IMR-90 (cell line): ENCODE data around the gene NOS1AP. TPM values are rescaled to one million over a fixed set of nuclear protein-coding genes. Genes with fewer than 3 reads are reported as not detected.

Experiments used
- ATAC-seq: fragments of 200-7000 bp; cut with Tn5 transposase; 2 replicates; pipeline ENCODE4 v1.9.1; 2020; ENCODE audit warnings: low read depth, mild to moderate bottlenecking, moderate library complexity
- BruUV-seq: library from RNA; stranded (reverse); fragments of 400-500 nt; replicated peaks from 2 replicates; lab custom pipeline; 2021; lab: Mats Ljungman, UMichigan
- CTCF ChIA-PET: fragments of 300-600 bp; formaldehyde crosslinking; extraction: SDS; loops from one replicate; lab custom pipeline; 2021; ENCODE audit warnings: antibody characterized with exemption; lab: Yijun Ruan, JAX
- POLR2A ChIA-PET: fragments of 300-600 bp; sonication (Branson Sonifier 250); formaldehyde crosslinking; loops from one replicate; lab custom pipeline; 2022; ENCODE audit warnings: antibody characterized with exemption; ENCODE audit not compliant: unreplicated experiment; lab: Charles Lee
- DNase-seq: peaks from one replicate; pipeline ENCODE4 v3.0.0; 2013
- H2AFZ ChIP-seq: replicated peaks from 2 replicates; pipeline ENCODE3; 2013; ENCODE audit warnings: low read length, mild to moderate bottlenecking; ENCODE audit not compliant: poor library complexity
- H2AK5ac ChIP-seq: 2 replicates; pipeline ENCODE4 v1.6.1; 2013; ENCODE audit warnings: low read depth, low read length, inconsistent platforms
- H2AK9ac ChIP-seq: replicated peaks from 2 replicates; pipeline ENCODE3; 2013; ENCODE audit warnings: mild to moderate bottlenecking, low read depth, low read length, moderate library complexity; ENCODE audit not compliant: poor library complexity
- H2BK120ac ChIP-seq: 2 replicates; pipeline ENCODE4 v1.6.1; 2013; ENCODE audit warnings: low read depth, low read length, inconsistent platforms
- H2BK15ac ChIP-seq: 3 replicates; pipeline ENCODE4 v1.6.1; 2013; ENCODE audit warnings: low read depth, low read length, inconsistent platforms
- H2BK20ac ChIP-seq: 2 replicates; pipeline ENCODE4 v1.6.1; 2013; ENCODE audit warnings: low read depth, mild to moderate bottlenecking, inconsistent platforms, low read length, moderate library complexity
- H2BK5ac ChIP-seq: 2 replicates; pipeline ENCODE4 v1.6.1; 2013; ENCODE audit warnings: mild to moderate bottlenecking, low read depth, low read length, inconsistent platforms; ENCODE audit not compliant: poor library complexity, severe bottlenecking
- H3K14ac ChIP-seq: replicated peaks from 2 replicates; pipeline ENCODE4 v1.6.1; 2013; ENCODE audit warnings: low read depth, low read length, inconsistent platforms
- H3K18ac ChIP-seq: 2 replicates; pipeline ENCODE4 v1.6.1; 2013; ENCODE audit warnings: low read depth, low read length, control low read depth
- H3K23ac ChIP-seq: 2 replicates; pipeline ENCODE4 v1.6.1; 2013; ENCODE audit warnings: low read depth, low read length, inconsistent platforms
- H3K27ac ChIP-seq: 2 replicates; pipeline ENCODE4 v1.5.1; 2013; ENCODE audit warnings: mild to moderate bottlenecking, control low read depth, low read length; ENCODE audit not compliant: insufficient read depth
- H3K27me3 ChIP-seq: 2 replicates; pipeline ENCODE4 v1.6.1; 2013; ENCODE audit warnings: low read length; ENCODE audit not compliant: control insufficient read depth, insufficient read depth
- H3K36me3 ChIP-seq: 2 replicates; pipeline ENCODE4 v1.6.1; 2013; ENCODE audit warnings: low read length, mixed read lengths; ENCODE audit not compliant: control insufficient read depth, insufficient read depth
- H3K4ac ChIP-seq: 2 replicates; pipeline ENCODE4 v1.6.1; 2013; ENCODE audit warnings: low read depth, low read length, inconsistent platforms
- H3K4me1 ChIP-seq: 2 replicates; pipeline ENCODE4 v1.6.1; 2013; ENCODE audit warnings: low read length, mixed read lengths; ENCODE audit not compliant: control insufficient read depth, insufficient read depth
- H3K4me2 ChIP-seq: 2 replicates; pipeline ENCODE4 v1.6.1; 2013; ENCODE audit warnings: low read depth, mild to moderate bottlenecking, control low read depth, low read length, moderate library complexity
- H3K4me3 ChIP-seq: 2 replicates; pipeline ENCODE4 v1.5.1; 2013; ENCODE audit warnings: low read depth, mild to moderate bottlenecking, control low read depth, low read length, moderate library complexity; ENCODE audit not compliant: insufficient read depth
- H3K56ac ChIP-seq: 2 replicates; pipeline ENCODE4 v1.6.1; 2013; ENCODE audit warnings: low read length, inconsistent platforms; ENCODE audit not compliant: insufficient read depth; ENCODE audit errors: extremely low read depth
- H3K79me1 ChIP-seq, 2 experiments: 2 replicates each; pipeline ENCODE4 v1.6.1; 2013; ENCODE audit warnings: low read length in 2 of 2, inconsistent platforms in 1 of 2, low read depth in 1 of 2
- H3K9ac ChIP-seq: 2 replicates; pipeline ENCODE4 v1.6.1; 2013; ENCODE audit warnings: low read depth, low read length, control low read depth
- H3K9me1 ChIP-seq: 2 replicates; pipeline ENCODE4 v1.6.1; 2013; ENCODE audit warnings: low read length, inconsistent platforms; ENCODE audit not compliant: insufficient read depth
- H3K9me3 ChIP-seq: 2 replicates; pipeline ENCODE4 v1.6.1; 2013; ENCODE audit warnings: low read length; ENCODE audit not compliant: control insufficient read depth, insufficient read depth
- H4K20me1 ChIP-seq: 2 replicates; pipeline ENCODE4 v1.6.1; 2013; ENCODE audit warnings: low read length, inconsistent platforms; ENCODE audit not compliant: insufficient read depth
- H4K5ac ChIP-seq: 2 replicates; pipeline ENCODE4 v1.6.1; 2013; ENCODE audit warnings: mild to moderate bottlenecking, low read depth, low read length, control low read depth
- H4K8ac ChIP-seq, 2 experiments: 2 replicates each; pipeline ENCODE4 v1.6.1; 2013; ENCODE audit warnings: low read depth in 2 of 2, low read length in 2 of 2, control low read depth in 1 of 2, inconsistent platforms in 1 of 2
- H4K91ac ChIP-seq: 2 replicates; pipeline ENCODE4 v1.6.1; 2013; ENCODE audit warnings: low read depth, low read length, inconsistent platforms; ENCODE audit not compliant: insufficient read depth
- CEBPB ChIP-seq: IDR thresholded peaks from 2 replicates; pipeline ENCODE4 v1.6.1; 2012; ENCODE audit warnings: low read depth, low read length, improper control_type of control experiment
- CHD1 ChIP-seq: IDR thresholded peaks from 2 replicates; pipeline ENCODE4 v1.6.1; 2012; ENCODE audit warnings: low read depth, low read length, improper control_type of control experiment
- MAZ ChIP-seq: IDR thresholded peaks from 2 replicates; pipeline ENCODE4 v1.6.1; 2012; ENCODE audit warnings: low read depth, mild to moderate bottlenecking, low read length, improper control_type of control experiment, moderate library complexity, borderline replicate concordance
- POLR2A ChIP-seq: IDR thresholded peaks from 2 replicates; pipeline ENCODE4 v1.6.1; 2012; ENCODE audit warnings: mild to moderate bottlenecking, low read depth, low read length
- RFX5 ChIP-seq: IDR thresholded peaks from 2 replicates; pipeline ENCODE4 v1.8.0; 2012; ENCODE audit warnings: low read depth, mild to moderate bottlenecking, low read length, moderate library complexity
- WGBS, 2 experiments: methylation state at CpG; one replicate each; pipeline versions ENCODE4 v1.1.5 to v1.1.7; 2013; ENCODE audit warnings: missing lambda C conversion rate in 2 of 2; ENCODE audit not compliant: insufficient read length in 1 of 2; ENCODE audit errors: extremely low coverage in 2 of 2; 5-methylcytosine and 5-hydroxymethylcytosine counted together
- dilution Hi-C: fragments of 300-500 bp; cut with HindIII; formaldehyde crosslinking; loops from one replicate; pipeline ENCODE4 v1.14.3; 2018; ENCODE audit warnings: low sequenced_read_pairs; ENCODE audit not compliant: unreplicated experiment
- in situ Hi-C: fragments of 300-500 bp; cut with MboI; formaldehyde crosslinking; loops from 3 replicates; pipeline ENCODE4 v1.14.3; 2019; ENCODE audit warnings: low sequenced_read_pairs, inconsistent platforms, mixed read lengths
- intact Hi-C: fragments of 100-400 bp; cut with micrococcal nuclease; formaldehyde crosslinking; loops from 2 replicates; pipeline ENCODE4 v1.10.0; 2022
- polyA plus RNA-seq, 3 experiments: library from polyadenylated mRNA; depleted of rRNA; stranded (reverse); fragments of >200 nt; gene quantifications; 2 replicates each; pipeline ENCODE4 v1.2.3, GENCODE V29; 2012; ENCODE audit warnings: low replicate concordance in 1 of 3
- total RNA-seq: library from RNA; depleted of rRNA; stranded (reverse); fragments of >200 nt; gene quantifications from 2 replicates; pipeline ENCODE4 v1.2.3, GENCODE V29; 2012
- TF ChIP-seq, protein P1 (sequence below): fragments of 150-350 bp; IDR thresholded peaks from 2 replicates; pipeline ENCODE4 v1.6.1; 2016; ENCODE audit warnings: low read depth, mild to moderate bottlenecking, low read length, moderate library complexity, borderline replicate concordance
- TF ChIP-seq, protein P2 (sequence below): conservative IDR thresholded peaks from 2 replicates; pipeline ENCODE4 v1.5.1; 2012; ENCODE audit warnings: mild to moderate bottlenecking, low read depth, low read length, improper control_type of control experiment

The NOS1AP gene
- total and polyA plus RNA-seq, 2 of the 4 experiments (the other 2 are of a cell fraction) = 0.18 to 0.19 TPM

DNA sequence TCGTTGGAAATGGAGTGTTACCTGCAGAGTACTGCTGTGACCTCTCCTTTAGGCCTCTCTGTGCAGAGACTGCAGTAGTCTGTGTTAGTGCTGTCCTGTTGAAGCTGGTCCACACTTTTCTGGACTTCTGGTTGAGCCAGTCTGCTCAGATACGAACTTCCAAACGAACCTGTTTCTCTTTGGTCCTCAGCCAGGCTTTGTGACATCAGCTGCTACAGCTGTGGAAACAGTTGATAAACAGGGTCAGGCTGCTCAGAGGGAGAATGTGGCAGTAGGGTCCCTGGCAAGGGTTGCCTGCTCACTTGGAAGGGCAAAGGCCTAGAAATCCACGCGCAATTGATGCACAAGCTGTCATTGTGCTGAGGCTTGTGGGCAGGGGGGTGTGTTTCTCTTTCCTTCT, 98.8 kb downstream of the NOS1AP start:
- ChIA-PET POLR2A (no interaction called here), CTCF (no interaction called here)
- no peak overlapping the region for H3K4ac ChIP-seq
- DNase-seq = no peak
- no peaks in the 10 kb centered on the region for H3K9me1 ChIP-seq
- no peak overlapping the region for H2BK15ac ChIP-seq
- 40% methylated on average over 1 of the region's 5 CpGs; no CpG with 5 or more reads in 1 of the 2 experiments for WGBS, 2 experiments
- BruUV-seq = no TSS peak
- no peak for ATAC-seq
- no peak overlapping the region for H2AK9ac ChIP-seq
- H3K27ac ChIP-seq = no peak overlapping the region
- H4K8ac ChIP-seq = no peak overlapping the region
- no peaks in the 10 kb centered on the region for H3K4me1 ChIP-seq
- H2AFZ ChIP-seq = no peak overlapping the region
- no peak overlapping the region for H3K4me2 ChIP-seq
- no peaks in the 10 kb centered on the region for H4K20me1 ChIP-seq
- H3K79me1 ChIP-seq = no peaks in the 10 kb centered on the region
- no peak overlapping the region for H3K4me3 ChIP-seq
- intact Hi-C loops = no loop called here
- no peaks in the 10 kb centered on the region for H3K36me3 ChIP-seq
- H3K18ac ChIP-seq = no peak overlapping the region
- peaks cover 14% of the 10 kb centered on the region for H3K27me3 ChIP-seq
- no peak overlapping the region for H3K9ac ChIP-seq
- H4K91ac ChIP-seq = no peak overlapping the region
- H3K23ac ChIP-seq = no peak overlapping the region
- in situ Hi-C loops = no loop called here
- H3K56ac ChIP-seq = no peak overlapping the region
- H3K9me3 ChIP-seq = no peaks in the 10 kb centered on the region
- no peak overlapping the region for H2BK120ac ChIP-seq
- H2AK5ac ChIP-seq = no peak overlapping the region
- no peak for TF ChIP-seq MAZ
- no peak for TF ChIP-seq CEBPB
- TF ChIP-seq, protein P1, sequence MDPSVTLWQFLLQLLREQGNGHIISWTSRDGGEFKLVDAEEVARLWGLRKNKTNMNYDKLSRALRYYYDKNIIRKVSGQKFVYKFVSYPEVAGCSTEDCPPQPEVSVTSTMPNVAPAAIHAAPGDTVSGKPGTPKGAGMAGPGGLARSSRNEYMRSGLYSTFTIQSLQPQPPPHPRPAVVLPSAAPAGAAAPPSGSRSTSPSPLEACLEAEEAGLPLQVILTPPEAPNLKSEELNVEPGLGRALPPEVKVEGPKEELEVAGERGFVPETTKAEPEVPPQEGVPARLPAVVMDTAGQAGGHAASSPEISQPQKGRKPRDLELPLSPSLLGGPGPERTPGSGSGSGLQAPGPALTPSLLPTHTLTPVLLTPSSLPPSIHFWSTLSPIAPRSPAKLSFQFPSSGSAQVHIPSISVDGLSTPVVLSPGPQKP = no peak
- TF ChIP-seq RFX5 = no peak
- no peak for TF ChIP-seq CHD1
- TF ChIP-seq, protein P2, sequence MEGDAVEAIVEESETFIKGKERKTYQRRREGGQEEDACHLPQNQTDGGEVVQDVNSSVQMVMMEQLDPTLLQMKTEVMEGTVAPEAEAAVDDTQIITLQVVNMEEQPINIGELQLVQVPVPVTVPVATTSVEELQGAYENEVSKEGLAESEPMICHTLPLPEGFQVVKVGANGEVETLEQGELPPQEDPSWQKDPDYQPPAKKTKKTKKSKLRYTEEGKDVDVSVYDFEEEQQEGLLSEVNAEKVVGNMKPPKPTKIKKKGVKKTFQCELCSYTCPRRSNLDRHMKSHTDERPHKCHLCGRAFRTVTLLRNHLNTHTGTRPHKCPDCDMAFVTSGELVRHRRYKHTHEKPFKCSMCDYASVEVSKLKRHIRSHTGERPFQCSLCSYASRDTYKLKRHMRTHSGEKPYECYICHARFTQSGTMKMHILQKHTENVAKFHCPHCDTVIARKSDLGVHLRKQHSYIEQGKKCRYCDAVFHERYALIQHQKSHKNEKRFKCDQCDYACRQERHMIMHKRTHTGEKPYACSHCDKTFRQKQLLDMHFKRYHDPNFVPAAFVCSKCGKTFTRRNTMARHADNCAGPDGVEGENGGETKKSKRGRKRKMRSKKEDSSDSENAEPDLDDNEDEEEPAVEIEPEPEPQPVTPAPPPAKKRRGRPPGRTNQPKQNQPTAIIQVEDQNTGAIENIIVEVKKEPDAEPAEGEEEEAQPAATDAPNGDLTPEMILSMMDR = no peak
- no peak for TF ChIP-seq POLR2A
- no peak overlapping the region for H3K14ac ChIP-seq
- no peak overlapping the region for H2BK20ac ChIP-seq
- H4K5ac ChIP-seq = no peak overlapping the region
- dilution Hi-C loops = no loop called here
- H2BK5ac ChIP-seq = no peak overlapping the region
